GM12891 (cell line): ENCODE data around the gene SAC3D1.

Experiments used
- POLR2AphosphoS5 ChIP-seq: IDR thresholded peaks from 2 replicates; pipeline ENCODE4 v1.6.1; 2011; ENCODE audit warnings: low read depth, low read length, control low read depth
- POU2F2 ChIP-seq: IDR thresholded peaks from 2 replicates; pipeline ENCODE4 v1.6.1; 2011; ENCODE audit warnings: low read depth, mild to moderate bottlenecking, control low read depth, low read length, moderate library complexity

GRCh38 chr11:65019824-65020223, 21.2 kb upstream of the SAC3D1 start:
- TF ChIP-seq POU2F2 (no peak), POLR2AphosphoS5 (no peak)
